Stimulated activated CD4-positive, alpha-beta T cell treated with anti-CD3 and anti-CD28 coated beads, Interleukin-1b, Interleukin-23, amount 100 ng/mL, for 24 hours (primary cell): ENCODE measurements around the gene C17orf107.
A peak's percentile ranks its signal among the peaks of the same experiment; 100 is the strongest.

ENCODE experiments used
- DNase-seq, 4 experiments: peaks; one replicate each; pipeline ENCODE4 v3.0.0-alpha.2; 2020; ENCODE audit warnings: low read depth in 4 of 4, low spot score in 1 of 4

The C17orf107 gene

DNA sequence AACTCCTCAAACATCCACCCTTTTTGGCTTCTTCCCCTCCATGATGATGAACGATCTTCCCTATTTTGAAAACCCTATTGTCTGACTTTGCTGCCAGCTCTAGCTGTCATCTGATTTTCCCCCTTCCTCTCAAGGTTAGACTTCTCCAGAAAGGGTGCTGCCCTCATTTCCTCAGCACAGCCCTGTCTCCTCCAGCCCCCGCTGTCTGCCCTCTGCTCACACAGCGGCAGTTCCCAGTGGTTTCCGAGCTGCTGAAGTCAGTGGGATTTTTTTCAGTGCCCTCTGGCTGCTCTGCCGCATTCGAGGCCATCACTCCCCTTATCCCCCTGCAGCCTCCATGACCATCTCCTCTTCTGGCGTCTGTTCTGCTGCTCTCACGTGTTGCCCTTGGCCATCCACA lies 26.6 kb upstream of the C17orf107 start:
- DNase-seq = no peak

DNA sequence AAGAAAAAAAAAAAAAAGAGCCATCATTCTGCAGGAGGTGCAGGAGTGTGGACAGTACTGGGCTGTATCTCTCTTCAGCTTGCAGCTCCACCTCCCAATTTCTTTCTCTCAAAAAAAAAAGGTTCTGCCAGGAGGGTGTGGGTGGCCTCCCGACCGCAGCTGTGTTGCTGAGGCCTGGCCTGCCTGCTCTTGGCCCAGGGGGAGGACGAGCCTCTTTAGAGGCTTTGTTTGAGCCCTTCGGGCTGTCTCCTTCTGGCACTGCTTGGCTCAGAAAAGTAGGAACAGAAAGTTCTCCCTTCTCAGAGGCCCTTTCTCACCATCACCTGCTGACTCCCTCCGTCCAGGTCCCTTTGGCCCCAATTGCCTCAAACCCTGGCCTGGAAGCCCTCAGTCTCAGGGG lies 22.2 kb upstream of the C17orf107 start:
- DNase-seq = no peak

GRCh38 chr17:4879601-4880000 lies 19.7 kb upstream of the C17orf107 start:
- no peak for DNase-seq

GRCh38 chr17:4880857-4881256 lies 18.5 kb upstream of the C17orf107 start:
- no peak for DNase-seq

GRCh38 chr17:4881761-4882555 lies 17.4 kb upstream of the C17orf107 start:
- DNase-seq = peak in 3 of 4 experiments; percentile 34 to 51 (median 41)

- DNase-seq = no peak
Observed at GRCh38 chr17:4884489-4884888, 14.8 kb upstream of the C17orf107 start.

- no peak for DNase-seq
Observed at GRCh38 chr17:4886830-4887229, 12.5 kb upstream of the C17orf107 start.

DNA sequence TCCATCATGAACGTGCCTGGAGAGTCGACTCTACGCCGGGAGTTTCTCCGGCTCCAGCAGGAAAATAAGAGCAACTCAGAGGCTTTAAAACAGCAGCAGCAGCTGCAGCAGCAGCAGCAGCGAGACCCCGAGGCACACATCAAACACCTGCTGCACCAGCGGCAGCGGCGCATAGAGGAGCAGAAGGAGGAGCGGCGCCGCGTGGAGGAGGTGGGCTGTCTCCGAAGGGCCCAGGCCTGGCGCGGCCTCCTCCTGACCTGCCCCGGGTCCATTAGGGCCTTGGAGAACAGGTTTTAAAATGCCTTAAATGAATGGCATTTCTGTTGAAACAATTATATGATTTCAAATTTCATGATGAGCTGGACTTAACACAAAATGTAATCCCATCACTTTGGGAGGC lies 11.8 kb upstream of the C17orf107 start:
- no peak for DNase-seq

- DNase-seq = no peak
Observed at GRCh38 chr17:4891411-4892410, 7.6 kb upstream of the C17orf107 start.

DNA sequence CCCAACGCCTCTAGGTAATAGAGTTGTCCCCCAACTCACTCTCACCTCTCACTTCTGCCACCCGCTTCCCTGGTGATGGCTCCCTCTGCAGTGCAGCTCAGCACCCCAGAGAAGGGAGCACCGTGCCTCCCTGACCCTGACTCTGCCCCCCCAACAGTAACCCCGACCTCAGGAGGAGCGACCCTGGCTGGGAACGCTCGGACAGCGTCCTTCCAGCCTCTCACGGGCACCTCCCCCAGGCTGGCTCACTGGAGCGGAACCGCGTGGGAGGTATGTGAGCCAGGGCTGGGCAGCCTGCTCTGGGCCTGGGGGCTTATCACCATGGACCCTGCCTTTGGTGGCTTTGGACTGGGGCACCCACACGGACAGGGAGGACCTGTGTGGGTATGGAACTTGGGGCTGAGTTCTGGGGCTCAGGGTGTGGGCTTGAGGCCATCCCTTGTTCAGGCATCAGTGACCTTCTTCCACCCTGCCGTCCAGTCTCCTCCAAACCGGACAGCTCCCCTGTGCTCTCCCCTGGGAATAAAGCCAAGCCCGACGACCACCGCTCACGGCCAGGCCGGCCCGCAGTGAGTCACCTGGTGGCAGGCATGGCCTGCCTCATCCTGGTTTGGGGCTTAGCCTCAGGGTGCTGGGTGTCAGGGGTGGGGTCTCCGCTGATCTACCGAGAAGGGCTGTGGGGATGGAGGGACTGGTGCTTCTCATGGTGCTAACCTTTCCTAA lies 6.7 kb upstream of the C17orf107 start:
- no peak for DNase-seq

- no peak for DNase-seq
Observed at GRCh38 chr17:4893272-4893671, 6.1 kb upstream of the C17orf107 start.

DNA sequence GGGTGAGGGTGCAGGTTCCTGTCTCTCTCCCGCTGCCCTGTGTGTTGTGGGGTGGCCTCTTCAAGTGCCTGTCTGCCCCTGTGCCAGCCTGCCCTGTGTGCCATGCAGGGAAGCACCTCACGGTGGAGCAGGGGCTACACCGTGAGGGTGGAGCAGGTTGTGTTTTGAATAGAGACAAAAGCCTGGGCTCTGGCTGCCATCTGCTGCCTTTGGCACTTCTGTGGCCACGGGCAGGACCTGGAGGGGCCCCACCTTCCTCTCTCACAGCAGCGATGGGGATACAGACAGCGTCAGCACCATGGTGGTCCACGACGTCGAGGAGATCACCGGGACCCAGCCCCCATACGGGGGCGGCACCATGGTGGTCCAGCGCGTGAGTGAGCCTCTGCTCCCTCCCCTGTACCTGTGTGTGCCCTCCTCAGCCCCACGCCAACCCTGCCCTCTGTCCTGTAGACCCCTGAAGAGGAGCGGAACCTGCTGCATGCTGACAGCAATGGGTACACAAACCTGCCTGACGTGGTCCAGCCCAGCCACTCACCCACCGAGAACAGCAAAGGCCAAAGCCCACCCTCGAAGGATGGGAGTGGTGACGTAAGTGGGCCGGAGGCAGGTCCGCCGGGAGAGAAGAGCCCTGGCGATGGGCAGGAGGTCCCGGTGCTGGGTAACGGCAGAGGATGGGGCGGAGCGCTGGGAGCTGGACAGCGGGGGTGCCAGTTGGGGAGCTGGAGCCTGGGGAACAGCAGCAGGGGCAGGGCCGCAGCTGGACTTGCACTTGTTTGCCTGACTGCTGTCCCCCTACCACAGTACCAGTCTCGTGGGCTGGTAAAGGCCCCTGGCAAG lies 5.4 kb upstream of the C17orf107 start:
- DNase-seq = no peak

DNA sequence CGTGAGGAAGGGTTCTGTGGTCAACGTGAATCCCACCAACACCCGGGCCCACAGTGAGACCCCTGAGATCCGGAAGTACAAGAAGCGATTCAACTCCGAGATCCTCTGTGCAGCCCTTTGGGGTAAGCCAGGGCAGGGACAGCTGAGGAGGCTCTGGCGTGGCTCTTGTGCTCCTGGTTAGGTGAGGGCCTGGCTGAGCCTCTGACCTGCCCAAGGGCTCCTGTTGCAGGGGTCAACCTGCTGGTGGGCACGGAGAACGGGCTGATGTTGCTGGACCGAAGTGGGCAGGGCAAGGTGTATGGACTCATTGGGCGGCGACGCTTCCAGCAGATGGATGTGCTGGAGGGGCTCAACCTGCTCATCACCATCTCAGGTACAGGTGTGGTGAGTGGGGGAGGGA lies 4.2 kb upstream of the C17orf107 start:
- no peak for DNase-seq

DNA sequence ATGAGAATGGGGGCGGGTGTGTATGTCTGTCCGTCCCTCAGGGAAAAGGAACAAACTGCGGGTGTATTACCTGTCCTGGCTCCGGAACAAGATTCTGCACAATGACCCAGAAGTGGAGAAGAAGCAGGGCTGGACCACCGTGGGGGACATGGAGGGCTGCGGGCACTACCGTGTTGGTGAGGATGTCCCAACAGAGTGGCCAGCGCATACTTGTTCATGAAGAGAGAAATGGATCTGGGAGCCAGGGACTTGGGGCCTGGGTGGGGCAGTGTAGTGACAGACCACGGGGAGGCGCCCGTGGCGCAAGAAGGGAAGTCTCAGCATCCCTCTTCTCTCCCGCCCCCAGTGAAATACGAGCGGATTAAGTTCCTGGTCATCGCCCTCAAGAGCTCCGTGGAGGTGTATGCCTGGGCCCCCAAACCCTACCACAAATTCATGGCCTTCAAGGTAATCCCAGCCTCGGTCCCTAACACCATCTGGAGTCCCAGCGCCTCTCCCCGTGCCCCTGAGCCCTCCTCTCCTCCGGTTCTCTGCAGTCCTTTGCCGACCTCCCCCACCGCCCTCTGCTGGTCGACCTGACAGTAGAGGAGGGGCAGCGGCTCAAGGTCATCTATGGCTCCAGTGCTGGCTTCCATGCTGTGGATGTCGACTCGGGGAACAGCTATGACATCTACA lies 3.5 kb upstream of the C17orf107 start:
- DNase-seq = no peak

DNA sequence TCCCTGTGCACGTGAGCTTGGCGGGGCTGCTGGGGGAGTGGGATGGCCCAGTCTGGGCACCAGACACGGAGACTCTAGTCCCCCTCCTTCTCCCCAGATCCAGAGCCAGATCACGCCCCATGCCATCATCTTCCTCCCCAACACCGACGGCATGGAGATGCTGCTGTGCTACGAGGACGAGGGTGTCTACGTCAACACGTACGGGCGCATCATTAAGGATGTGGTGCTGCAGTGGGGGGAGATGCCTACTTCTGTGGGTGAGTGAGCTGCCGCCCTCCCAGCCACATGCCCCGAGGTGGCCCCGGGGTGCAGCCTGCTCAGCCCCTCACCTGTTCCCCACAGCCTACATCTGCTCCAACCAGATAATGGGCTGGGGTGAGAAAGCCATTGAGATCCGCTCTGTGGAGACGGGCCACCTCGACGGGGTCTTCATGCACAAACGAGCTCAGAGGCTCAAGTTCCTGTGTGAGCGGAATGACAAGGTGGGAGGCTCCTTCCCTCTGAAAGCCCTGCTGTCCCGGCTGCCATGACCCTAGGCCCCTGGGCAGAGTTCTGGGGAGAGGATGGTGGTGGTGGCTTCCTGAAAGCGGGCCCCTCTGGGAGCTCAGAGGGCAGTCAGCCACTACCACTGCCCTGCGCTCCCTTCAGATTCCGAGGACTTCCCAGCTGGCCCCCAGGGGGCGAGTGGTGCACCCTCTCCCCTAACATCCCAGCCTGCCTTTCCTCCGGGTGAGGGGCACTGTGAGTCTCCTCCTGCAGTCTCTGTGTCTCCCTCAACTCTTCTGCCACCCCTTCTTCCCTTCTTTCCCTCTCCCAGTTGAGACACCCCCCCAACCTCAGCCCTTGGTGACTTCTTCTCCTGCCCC lies 2.8 kb upstream of the C17orf107 start:
- no peak for DNase-seq

DNA sequence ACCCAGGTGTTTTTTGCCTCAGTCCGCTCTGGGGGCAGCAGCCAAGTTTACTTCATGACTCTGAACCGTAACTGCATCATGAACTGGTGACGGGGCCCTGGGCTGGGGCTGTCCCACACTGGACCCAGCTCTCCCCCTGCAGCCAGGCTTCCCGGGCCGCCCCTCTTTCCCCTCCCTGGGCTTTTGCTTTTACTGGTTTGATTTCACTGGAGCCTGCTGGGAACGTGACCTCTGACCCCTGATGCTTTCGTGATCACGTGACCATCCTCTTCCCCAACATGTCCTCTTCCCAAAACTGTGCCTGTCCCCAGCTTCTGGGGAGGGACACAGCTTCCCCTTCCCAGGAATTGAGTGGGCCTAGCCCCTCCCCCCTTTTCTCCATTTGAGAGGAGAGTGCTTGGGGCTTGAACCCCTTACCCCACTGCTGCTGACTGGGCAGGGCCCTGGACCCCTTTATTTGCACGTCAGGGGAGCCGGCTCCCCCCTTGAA lies 2.1 kb upstream of the C17orf107 start:
- DNase-seq = no peak

DNA sequence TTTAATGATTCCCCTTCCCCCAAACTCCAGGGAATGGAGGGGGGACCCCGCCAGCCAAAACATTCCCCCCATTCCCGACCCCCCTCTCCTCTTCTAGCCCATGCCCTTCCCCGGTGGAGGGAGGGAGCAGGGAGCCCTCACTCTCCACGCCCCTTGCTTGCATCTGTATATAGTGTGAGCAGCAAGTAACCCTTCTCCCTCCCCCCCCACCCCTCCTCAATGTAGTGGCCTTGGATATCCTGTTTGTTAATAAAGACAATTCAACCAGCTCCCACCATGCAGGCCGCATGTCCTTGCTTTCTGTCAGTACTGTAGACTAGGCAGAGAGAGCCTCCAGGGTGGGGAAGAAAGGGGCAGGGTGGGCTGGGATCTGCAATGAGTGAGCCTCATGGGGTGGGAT lies 1.6 kb upstream of the C17orf107 start:
- no peak for DNase-seq

- no peak for DNase-seq
Observed at GRCh38 chr17:4898351-4898750, 985 bp upstream of the C17orf107 start.

DNA sequence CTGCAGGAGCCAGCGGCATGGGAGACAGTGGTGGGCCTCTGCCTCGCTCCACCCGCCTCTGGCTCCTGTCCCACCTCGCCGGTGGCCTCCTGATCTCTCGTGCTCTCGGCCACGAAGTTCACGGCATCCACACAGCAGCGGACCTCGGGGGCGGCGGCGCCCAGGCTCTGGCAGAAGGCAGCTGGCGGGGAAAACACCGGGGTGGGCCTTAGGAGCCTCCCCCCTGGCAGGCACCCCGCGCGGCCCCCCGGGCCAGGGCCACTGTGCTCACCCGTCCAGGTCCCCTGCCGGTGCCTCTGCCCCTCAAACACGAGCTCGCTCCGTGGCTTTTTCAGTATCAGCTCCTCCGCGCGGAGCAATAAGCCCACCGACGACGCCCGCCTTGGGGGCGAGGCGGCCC lies 409 bp upstream of the C17orf107 start:
- no peak for DNase-seq
